HCT116 (cell line): ENCODE measurements around the gene ATP1A4. TPM values are rescaled to one million over a fixed set of nuclear protein-coding genes. Genes with fewer than 3 reads are reported as not detected.

Experiments used
- ATAC-seq: fragments of 200-7000 bp; cut with Tn5 transposase; 2 replicates; pipeline ENCODE4 v1.9.1; 2020; ENCODE audit warnings: mild to moderate bottlenecking, moderate library complexity
- BruUV-seq: library from RNA; stranded (reverse); fragments of 400-500 nt; replicated peaks from 2 replicates; lab custom pipeline; 2021; lab: Mats Ljungman, UMichigan
- CTCF ChIA-PET: fragments of 300-600 bp; sonication (Branson Sonifier 250); formaldehyde crosslinking; loops from one replicate; lab custom pipeline; 2021; ENCODE audit warnings: antibody characterized with exemption; lab: Charles Lee
- POLR2A ChIA-PET: fragments of 300-600, 350-600 bp; sonication (Branson Sonifier 250); formaldehyde crosslinking; loops from one replicate; lab custom pipeline; 2021; ENCODE audit warnings: antibody characterized with exemption; lab: Charles Lee
- RAD21 ChIA-PET, 2 experiments: fragments of 300-600 bp; sonication (Branson Sonifier 250); formaldehyde crosslinking; loops; one replicate each; lab custom pipeline; 2023; ENCODE audit warnings: low total read pairs in 2 of 2; ENCODE audit not compliant: uncharacterized antibody in 2 of 2, unreplicated experiment in 2 of 2, low non-redundant PET in 1 of 2; lab: Charles Lee
- DNase-seq: peaks from one replicate; pipeline ENCODE4 v3.0.0-alpha.2; 2010; ENCODE audit warnings: low read depth, low spot score
- H2AFZ ChIP-seq: fragments of 200-600 bp; shearing (Covaris generic), sonication (generic); 2 replicates; pipeline ENCODE4 v1.6.1; 2017; ENCODE audit warnings: low read depth, mixed run types, mixed read lengths, antibody characterized with exemption, low read length; ENCODE audit not compliant: poor library complexity, severe bottlenecking
- H3K27ac ChIP-seq: 2 replicates; pipeline ENCODE4 v1.5.1; 2012; ENCODE audit warnings: low read depth, low read length
- H3K27me3 ChIP-seq: fragments of 200-600 bp; sonication (generic); 2 replicates; pipeline ENCODE4 v1.6.1; 2016; ENCODE audit warnings: mixed run types, low read length, mixed read lengths; ENCODE audit not compliant: insufficient read depth
- H3K36me3 ChIP-seq, 2 experiments: fragments of 200-500 bp in 1 of 2; fragments of 200-600 bp in 1 of 2; sonication (Bioruptor generic) in 1 of 2; sonication (generic) in 1 of 2; 2 replicates each; pipeline versions ENCODE4 v1.5.1 to v1.6.1; 2014 to 2016; ENCODE audit warnings: low read length in 2 of 2, inconsistent platforms in 1 of 2, mixed read lengths in 1 of 2, mixed run types in 1 of 2; ENCODE audit not compliant: insufficient read depth in 2 of 2, control insufficient read depth in 1 of 2
- H3K4me1 ChIP-seq, 2 experiments: fragments of 200-600 bp in 1 of 2; sonication (generic) in 1 of 2; 2 replicates each; pipeline versions ENCODE4 v1.5.1 to v1.6.1; 2012 to 2017; ENCODE audit warnings: low read length in 2 of 2, inconsistent platforms in 1 of 2, mild to moderate bottlenecking in 1 of 2, mixed read lengths in 1 of 2, mixed run types in 1 of 2, moderate library complexity in 1 of 2; ENCODE audit not compliant: insufficient read depth in 2 of 2, control insufficient read depth in 1 of 2
- H3K4me2 ChIP-seq: fragments of 200-600 bp; sonication (generic); 2 replicates; pipeline ENCODE4 v1.6.1; 2017; ENCODE audit warnings: mixed run types, low read length, mixed read lengths
- H3K4me3 ChIP-seq, 2 experiments: fragments of 200-600 bp in 1 of 2; sonication (generic) in 1 of 2; replicated peaks in 1 of 2; 2 replicates each; pipeline ENCODE4 v1.5.1; 2011 to 2016; ENCODE audit warnings: low read length in 2 of 2, control low read depth in 1 of 2, low read depth in 1 of 2, mild to moderate bottlenecking in 1 of 2, mixed read lengths in 1 of 2, mixed run types in 1 of 2
- H3K79me2 ChIP-seq: fragments of 200-600 bp; sonication (generic); 2 replicates; pipeline ENCODE4 v1.6.1; 2017; ENCODE audit warnings: mild to moderate bottlenecking, mixed run types, low read length, moderate library complexity, mixed read lengths; ENCODE audit not compliant: insufficient read depth
- H3K9ac ChIP-seq: fragments of 200-600 bp; sonication (generic); 2 replicates; pipeline ENCODE4 v1.6.1; 2016; ENCODE audit warnings: low read length, mixed read lengths
- H3K9me2 ChIP-seq: fragments of 200-600 bp; sonication (generic), shearing (Covaris generic); 2 replicates; pipeline ENCODE4 v1.6.1; 2017; ENCODE audit warnings: mixed run types, mild to moderate bottlenecking, moderate library complexity; ENCODE audit not compliant: insufficient read depth
- H3K9me3 ChIP-seq, 2 experiments: fragments of 200-500 bp in 1 of 2; fragments of 200-600 bp in 1 of 2; sonication (Bioruptor generic) in 1 of 2; sonication (generic) in 1 of 2; 2 replicates each; pipeline ENCODE4 v1.6.1; 2014 to 2017; ENCODE audit warnings: low read length in 2 of 2, mixed read lengths in 2 of 2, inconsistent platforms in 1 of 2, low read depth in 1 of 2, mild to moderate bottlenecking in 1 of 2, mixed run types in 1 of 2, moderate library complexity in 1 of 2; ENCODE audit not compliant: control insufficient read depth in 1 of 2, insufficient read depth in 1 of 2
- H4K20me1 ChIP-seq: fragments of 200-600 bp; sonication (generic), shearing (Covaris generic); 2 replicates; pipeline ENCODE4 v1.6.1; 2017; ENCODE audit warnings: mixed run types, mild to moderate bottlenecking, moderate library complexity; ENCODE audit not compliant: insufficient read depth
- ELF1 ChIP-seq: IDR thresholded peaks from 2 replicates; pipeline ENCODE4 v1.6.1; 2012; ENCODE audit warnings: low read depth, borderline replicate concordance
- EZH2phosphoT487 ChIP-seq: fragments of 200-600 bp; IDR thresholded peaks from 2 replicates; pipeline ENCODE4 v1.6.1; 2018; ENCODE audit warnings: antibody characterized with exemption, borderline replicate concordance
- POLR2A ChIP-seq: IDR thresholded peaks from 2 replicates; pipeline ENCODE4 v1.7.0; 2011; ENCODE audit warnings: borderline replicate concordance; ENCODE audit not compliant: insufficient read depth, insufficient read length; ENCODE audit errors: extremely low read depth
- SP1 ChIP-seq: IDR thresholded peaks from 2 replicates; pipeline ENCODE4 v1.6.1; 2012; ENCODE audit warnings: low read depth
- SRF ChIP-seq: IDR thresholded peaks from 2 replicates; pipeline ENCODE4 v1.6.1; 2012; ENCODE audit warnings: low read depth
- TCF7L2 ChIP-seq: IDR thresholded peaks from 2 replicates; pipeline ENCODE4 v1.7.0; 2011; ENCODE audit warnings: borderline replicate concordance, inconsistent platforms; ENCODE audit not compliant: insufficient read depth, insufficient read length; ENCODE audit errors: extremely low read depth
- ZFX ChIP-seq: fragments of 450-650 bp; IDR thresholded peaks from 2 replicates; pipeline ENCODE4 v1.6.1; 2017
- ZNF274 ChIP-seq: fragments of 200-500 bp; sonication (Bioruptor generic); IDR thresholded peaks from 2 replicates; pipeline ENCODE4 v1.6.1; 2014; ENCODE audit warnings: mild to moderate bottlenecking, low read depth, low read length, inconsistent platforms
- intact Hi-C: fragments of 100-400 bp; cut with micrococcal nuclease; formaldehyde crosslinking; loops from 2 replicates; pipeline ENCODE4 v1.10.0; 2022
- total RNA-seq: library from RNA; stranded (reverse); gene quantifications from one replicate; pipeline ENCODE4 v1.2.1, GENCODE V29; 2021; ENCODE audit not compliant: unreplicated experiment
- TF ChIP-seq, protein P1 (sequence below), 3 experiments: fragments of 200-600 bp in 1 of 3; sonication (generic) in 1 of 3; IDR thresholded peaks in 2 of 3; conservative IDR thresholded peaks in 1 of 3; 2 replicates each; pipeline ENCODE4 v1.5.1; 2012 to 2017; ENCODE audit warnings: low read depth in 2 of 3, low read length in 2 of 3, antibody characterized with exemption in 1 of 3, borderline replicate concordance in 1 of 3, control low read depth in 1 of 3, mild to moderate bottlenecking in 1 of 3, mixed read lengths in 1 of 3, mixed run types in 1 of 3, moderate library complexity in 1 of 3; ENCODE audit not compliant: insufficient read depth in 1 of 3

Gene ATP1A4
- total RNA-seq, 1 experiment from 2014 or later = not detected

- no peak overlapping the region for H3K9ac ChIP-seq
- no peak overlapping the region for H3K27ac ChIP-seq
- no peaks in the 10 kb centered on the region for H3K9me2 ChIP-seq
- no peaks in the 10 kb centered on the region for H3K79me2 ChIP-seq
- H3K27me3 ChIP-seq = no peaks in the 10 kb centered on the region
- H3K4me2 ChIP-seq = no peak overlapping the region
- no peaks in the 10 kb centered on the region for H3K9me3 ChIP-seq
- H3K36me3 ChIP-seq = no peaks in the 10 kb centered on the region
- no peaks in the 10 kb centered on the region for H4K20me1 ChIP-seq
- no peak overlapping the region for H3K4me3 ChIP-seq
- TF ChIP-seq ZFX = no peak
- TF ChIP-seq, protein P1, sequence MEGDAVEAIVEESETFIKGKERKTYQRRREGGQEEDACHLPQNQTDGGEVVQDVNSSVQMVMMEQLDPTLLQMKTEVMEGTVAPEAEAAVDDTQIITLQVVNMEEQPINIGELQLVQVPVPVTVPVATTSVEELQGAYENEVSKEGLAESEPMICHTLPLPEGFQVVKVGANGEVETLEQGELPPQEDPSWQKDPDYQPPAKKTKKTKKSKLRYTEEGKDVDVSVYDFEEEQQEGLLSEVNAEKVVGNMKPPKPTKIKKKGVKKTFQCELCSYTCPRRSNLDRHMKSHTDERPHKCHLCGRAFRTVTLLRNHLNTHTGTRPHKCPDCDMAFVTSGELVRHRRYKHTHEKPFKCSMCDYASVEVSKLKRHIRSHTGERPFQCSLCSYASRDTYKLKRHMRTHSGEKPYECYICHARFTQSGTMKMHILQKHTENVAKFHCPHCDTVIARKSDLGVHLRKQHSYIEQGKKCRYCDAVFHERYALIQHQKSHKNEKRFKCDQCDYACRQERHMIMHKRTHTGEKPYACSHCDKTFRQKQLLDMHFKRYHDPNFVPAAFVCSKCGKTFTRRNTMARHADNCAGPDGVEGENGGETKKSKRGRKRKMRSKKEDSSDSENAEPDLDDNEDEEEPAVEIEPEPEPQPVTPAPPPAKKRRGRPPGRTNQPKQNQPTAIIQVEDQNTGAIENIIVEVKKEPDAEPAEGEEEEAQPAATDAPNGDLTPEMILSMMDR (IDR thresholded peaks at IDR 0.05 in 2 of 3, conservative IDR thresholded peaks at IDR 0.05 in 1 of 3; ENCODE audit: borderline replicate concordance in 1 of 3, insufficient read depth in 1 of 3, low read depth in 2 of 3, low read length in 2 of 3) = no peak
- TF ChIP-seq POLR2A = no peak
- TF ChIP-seq ELF1 = no peak
- TF ChIP-seq SP1 = no peak
- no peak for TF ChIP-seq EZH2phosphoT487
- TF ChIP-seq TCF7L2 = no peak
- TF ChIP-seq SRF = no peak
- TF ChIP-seq ZNF274 = no peak
- no peaks in the 10 kb centered on the region for H3K4me1 ChIP-seq
- BruUV-seq = no TSS peak
- POLR2A ChIA-PET = no interaction called here
- ATAC-seq = no peak
- no peak overlapping the region for H2AFZ ChIP-seq
- DNase-seq = no peak
- RAD21 ChIA-PET = no interaction called here
- intact Hi-C loops = no loop called here
- CTCF ChIA-PET = no interaction called here
These were observed 16.4 kb upstream of the ATP1A4 start for GRCh38 chr1:160134791-160135572.
